GM19193 (cell line): ENCODE measurements around the gene MAN2A1.

Source experiments
- POLR2A ChIP-seq: IDR thresholded peaks from 4 replicates; pipeline ENCODE4 v1.6.1; 2011; ENCODE audit not compliant: insufficient read depth, insufficient read length; ENCODE audit errors: extremely low read depth

MAN2A1 gene

DNA sequence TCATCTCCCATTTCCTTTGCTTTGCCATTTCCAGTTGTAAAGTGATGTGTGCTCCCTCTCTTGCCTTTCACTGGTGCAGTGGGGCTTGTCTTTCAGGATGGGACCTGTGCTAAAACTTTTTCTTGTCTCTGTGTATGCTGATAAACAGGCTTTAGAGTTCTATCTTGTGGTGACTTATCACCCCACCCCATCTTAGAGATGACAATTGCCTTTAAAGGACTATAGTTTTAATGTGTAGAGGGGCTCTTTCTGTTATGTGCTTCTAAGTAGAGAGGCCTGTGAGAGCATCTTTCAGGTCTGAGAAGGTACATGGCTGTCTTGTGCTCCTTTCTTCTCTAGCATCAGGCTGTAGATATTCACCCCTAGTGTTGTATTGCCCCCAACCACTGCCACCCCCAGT, 21.9 kb downstream of the MAN2A1 start:
- no peak for TF ChIP-seq POLR2A

DNA sequence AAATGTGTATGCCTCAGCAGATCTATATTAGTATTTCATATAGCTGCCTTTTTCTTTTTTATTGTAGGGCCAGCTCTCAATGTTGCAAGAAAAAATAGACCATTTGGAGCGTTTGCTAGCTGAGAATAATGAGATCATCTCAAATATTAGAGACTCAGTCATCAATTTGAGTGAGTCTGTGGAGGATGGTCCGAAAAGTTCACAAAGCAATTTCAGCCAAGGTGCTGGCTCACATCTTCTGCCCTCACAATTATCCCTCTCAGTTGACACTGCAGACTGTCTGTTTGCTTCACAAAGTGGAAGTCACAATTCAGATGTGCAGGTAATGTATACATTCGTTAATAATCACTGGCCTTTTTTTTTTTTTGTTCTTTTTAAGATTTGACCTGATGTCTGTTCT, 23.7 kb downstream of the MAN2A1 start:
- TF ChIP-seq POLR2A = no peak

GRCh38 chr5:109714592-109714991, 24.9 kb downstream of the MAN2A1 start:
- TF ChIP-seq POLR2A = no peak

DNA sequence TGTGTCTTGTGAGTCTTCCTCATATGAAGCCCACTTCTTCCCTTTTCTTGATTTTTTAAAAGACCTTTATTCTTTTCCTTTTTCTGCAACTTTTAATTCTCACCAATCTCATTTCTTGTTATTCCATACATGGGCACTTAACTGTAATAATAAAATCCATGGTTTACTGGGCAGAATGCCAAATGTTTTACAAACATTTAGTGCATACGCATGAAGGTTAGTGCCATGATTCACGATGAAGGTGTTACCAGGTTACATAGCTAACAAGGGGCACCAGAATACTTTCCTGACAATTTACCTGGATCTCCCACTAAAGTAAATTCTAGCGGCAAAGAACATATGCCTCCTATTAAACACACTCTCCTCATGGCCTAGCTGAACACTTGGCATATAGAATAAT, 28.5 kb downstream of the MAN2A1 start:
- no peak for TF ChIP-seq POLR2A

- no peak for TF ChIP-seq POLR2A
Observed at GRCh38 chr5:109718632-109719031, 28.9 kb downstream of the MAN2A1 start.

GRCh38 chr5:109719978-109720377, 30.3 kb downstream of the MAN2A1 start:
- TF ChIP-seq POLR2A = no peak

- TF ChIP-seq POLR2A = no peak
Observed at GRCh38 chr5:109721741-109722140, 32.0 kb downstream of the MAN2A1 start.

DNA sequence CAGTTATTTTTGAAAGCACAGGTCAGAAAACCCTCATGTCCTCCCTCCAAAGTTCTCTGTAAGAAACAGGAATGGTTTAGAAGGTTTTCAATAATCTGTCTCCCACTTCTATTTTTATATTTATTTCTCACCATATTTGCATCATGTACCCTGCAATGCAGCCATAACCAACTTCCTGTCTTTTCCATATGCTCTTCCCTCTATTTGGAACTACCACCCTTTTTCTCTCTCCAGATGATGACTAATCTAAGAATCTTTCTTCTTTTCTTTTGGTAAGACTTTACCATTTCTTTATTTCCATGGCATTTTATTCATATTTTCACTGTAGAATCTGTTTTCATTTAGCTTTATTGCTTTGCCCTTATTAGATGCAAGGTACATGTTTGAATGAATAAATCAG, 33.9 kb downstream of the MAN2A1 start:
- no peak for TF ChIP-seq POLR2A

DNA sequence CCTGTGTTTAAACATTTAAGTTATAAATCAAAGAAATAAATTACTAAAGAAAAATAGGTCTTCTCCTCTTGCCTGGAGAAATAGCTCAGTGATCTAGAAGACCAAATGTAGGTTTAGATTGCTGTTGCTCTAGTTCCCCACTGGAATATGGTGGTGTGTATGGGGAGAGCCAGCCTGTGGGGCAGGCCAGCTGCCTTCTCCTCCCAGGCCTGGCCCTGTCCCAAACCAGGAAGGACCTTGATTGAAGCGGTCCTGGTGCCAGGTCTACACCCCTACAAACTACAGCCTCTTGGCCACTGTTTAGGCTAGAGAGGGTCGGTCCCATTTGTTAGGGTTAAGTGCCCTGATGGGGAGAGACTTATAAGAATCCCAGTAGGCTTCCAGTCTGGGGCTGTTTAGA, 35.4 kb downstream of the MAN2A1 start:
- TF ChIP-seq POLR2A = no peak

GRCh38 chr5:109739741-109740728, 50.3 kb downstream of the MAN2A1 start:
- TF ChIP-seq POLR2A = no peak

DNA sequence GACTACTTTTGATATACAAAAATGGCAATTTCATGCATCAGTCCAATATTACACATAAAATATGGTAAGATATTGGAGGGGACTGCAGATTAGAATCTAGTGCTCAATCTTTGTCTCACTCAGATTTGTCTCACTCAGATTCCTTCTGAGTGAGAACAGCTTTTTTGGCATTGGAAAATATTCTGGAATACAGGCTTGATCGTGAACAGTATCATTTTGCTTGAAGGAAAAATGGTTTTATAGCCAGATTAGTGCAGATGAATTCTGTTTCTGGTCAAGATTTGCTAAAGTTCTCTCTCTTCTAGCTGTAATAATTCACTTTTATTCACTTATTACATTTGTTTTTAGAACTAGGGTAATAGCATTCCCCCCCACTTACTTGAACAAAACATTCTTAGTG, 51.2 kb downstream of the MAN2A1 start:
- no peak for TF ChIP-seq POLR2A

DNA sequence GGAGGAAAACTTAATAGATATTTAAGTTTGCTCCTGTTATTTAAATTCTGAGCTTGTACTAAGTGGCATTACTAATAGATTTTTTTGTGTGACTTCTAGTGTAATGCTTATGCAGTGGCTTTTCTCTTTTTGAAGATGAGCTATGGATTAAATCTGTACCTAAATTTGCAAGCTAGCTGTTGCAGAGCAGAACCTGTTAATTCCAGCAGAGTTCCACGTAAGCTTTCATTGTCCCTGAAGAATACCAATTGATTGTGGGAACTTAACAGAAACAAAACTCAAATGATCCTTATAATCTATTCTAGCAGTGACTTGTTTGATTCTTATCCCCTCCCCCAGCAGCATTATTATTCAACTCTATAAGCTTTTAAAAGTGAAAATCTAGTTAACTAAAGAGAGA, 51.7 kb downstream of the MAN2A1 start:
- TF ChIP-seq POLR2A = no peak

DNA sequence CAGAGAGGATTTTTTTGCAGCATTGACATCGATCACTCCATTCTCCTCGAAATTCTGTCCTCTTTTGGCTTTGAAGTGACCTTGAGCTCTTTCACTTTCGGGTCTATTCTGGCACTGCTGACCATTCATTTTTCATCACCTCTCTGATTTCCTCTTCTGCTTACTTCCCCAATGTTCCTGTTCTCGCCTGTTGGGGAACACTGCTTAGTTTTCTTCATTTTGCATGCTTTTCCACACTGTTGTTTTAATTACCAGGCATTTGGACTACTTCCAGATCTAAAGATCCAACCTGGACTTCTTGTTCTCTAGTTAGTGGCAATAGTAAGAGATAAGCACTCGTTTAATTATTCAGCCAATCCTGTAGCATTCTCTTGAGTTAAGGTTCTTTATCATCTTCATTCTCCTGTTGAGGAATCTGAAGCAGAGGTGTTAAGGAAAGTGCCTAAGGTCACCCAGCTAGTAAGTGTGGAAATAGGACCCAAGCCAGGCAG, 53.4 kb downstream of the MAN2A1 start:
- no peak for TF ChIP-seq POLR2A

DNA sequence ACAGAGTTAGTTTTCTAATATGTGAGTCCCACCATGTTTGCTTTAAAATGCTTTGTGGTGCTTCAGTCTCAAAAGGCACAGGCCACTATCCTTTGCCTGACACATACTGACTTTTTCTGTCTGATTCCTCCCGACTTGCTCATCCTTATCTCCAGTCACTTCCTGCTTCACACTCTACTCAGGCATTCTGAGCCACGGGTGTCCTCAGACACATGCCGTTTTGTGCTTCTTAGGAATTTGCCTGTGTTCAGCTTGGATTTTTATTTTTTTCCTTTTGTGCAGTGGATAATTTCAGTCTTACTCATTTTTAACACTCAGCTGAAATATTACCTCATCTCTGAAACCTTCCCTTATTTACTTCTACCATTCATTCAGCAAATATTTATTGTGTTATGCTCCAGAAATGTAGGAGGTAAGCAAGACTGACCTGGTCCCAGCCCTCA, 54.1 kb downstream of the MAN2A1 start:
- TF ChIP-seq POLR2A = no peak

DNA sequence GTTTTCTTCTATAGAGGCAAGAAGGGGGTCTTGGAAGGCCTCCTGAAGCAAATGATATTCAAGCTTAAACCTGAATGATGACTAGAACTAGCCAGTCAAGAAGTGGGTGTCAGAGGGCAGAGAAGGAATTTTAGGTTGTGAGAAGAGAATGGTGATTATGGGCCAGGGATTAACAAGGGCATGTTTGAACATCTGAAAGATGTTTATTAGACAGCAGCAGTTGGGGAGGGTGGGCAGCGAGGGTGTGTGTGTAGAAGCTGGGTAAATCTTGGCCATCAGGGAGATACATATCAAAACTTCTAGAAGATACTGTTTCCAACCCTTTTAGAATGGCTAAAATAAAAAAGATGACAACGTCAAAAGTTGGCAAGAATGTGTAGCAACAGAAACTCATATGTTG, 54.5 kb downstream of the MAN2A1 start:
- no peak for TF ChIP-seq POLR2A

GRCh38 chr5:109748546-109748945, 58.8 kb downstream of the MAN2A1 start:
- no peak for TF ChIP-seq POLR2A
